Chondrocyte (in vitro differentiated cells): ENCODE measurements around the gene EFCAB13. TPM values are rescaled to one million over a fixed set of nuclear protein-coding genes. Genes with fewer than 3 reads are reported as not detected.

ENCODE experiments used
- DNase-seq: peaks from one replicate; pipeline ENCODE4 v3.0.0; 2021; ENCODE audit warnings: mixed read lengths, low spot score
- H3K27ac Mint-ChIP-seq: one replicate; pipeline ENCODE4 v1.8.0; 2021; ENCODE audit warnings: mild to moderate bottlenecking, moderate library complexity, mixed read lengths; ENCODE audit not compliant: unreplicated experiment
- H3K27me3 Mint-ChIP-seq: 2 replicates; pipeline ENCODE4 v1.8.0; 2021; ENCODE audit warnings: low read depth, mixed read lengths
- H3K36me3 Mint-ChIP-seq: 2 replicates; pipeline ENCODE4 v1.8.0; 2021; ENCODE audit warnings: low read depth, mixed read lengths
- H3K4me1 Mint-ChIP-seq: 2 replicates; pipeline ENCODE4 v1.8.0; 2021; ENCODE audit warnings: low read depth, mild to moderate bottlenecking, mixed read lengths
- H3K4me3 Mint-ChIP-seq: one replicate; pipeline ENCODE4 v1.8.0; 2021; ENCODE audit warnings: mild to moderate bottlenecking, moderate library complexity, mixed read lengths; ENCODE audit not compliant: unreplicated experiment
- H3K9me3 Mint-ChIP-seq: 2 replicates; pipeline ENCODE4 v1.8.0; 2021; ENCODE audit warnings: low read depth, mixed read lengths
- total RNA-seq: library from RNA; stranded (reverse); gene quantifications from 3 replicates; pipeline ENCODE4 v1.2.1, GENCODE V29; 2021
- TF ChIP-seq, protein P1 (sequence below): fragments of 200-600 bp; sonication (generic); IDR thresholded peaks from 2 replicates; pipeline ENCODE4 v1.5.0; 2021; ENCODE audit warnings: antibody characterized with exemption, mild to moderate bottlenecking, moderate library complexity

The EFCAB13 gene
- total RNA-seq, 1 donor from 2014 or later, result 3.2 TPM

DNA sequence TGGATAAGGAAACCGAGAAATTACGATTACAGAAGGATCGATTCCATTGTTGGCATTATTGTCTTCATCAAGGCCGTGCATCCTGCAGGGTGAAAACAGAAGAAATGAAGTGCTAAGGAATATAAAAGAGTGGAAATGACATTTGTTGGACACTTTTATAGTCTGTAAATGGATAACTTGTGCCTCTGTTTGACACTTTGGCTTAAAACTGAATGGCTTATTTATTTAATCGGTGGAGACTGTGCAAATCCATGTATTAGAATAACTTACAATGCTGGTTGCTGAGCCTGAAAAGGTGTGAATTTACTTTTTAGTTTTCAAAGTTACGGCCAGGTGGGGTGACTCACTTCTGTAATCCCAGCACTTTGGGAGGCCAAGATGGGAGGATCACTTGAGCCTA, 38.8 kb upstream of the EFCAB13 start:
- peaks cover 6% of the 10 kb centered on the region for H3K36me3 Mint-ChIP-seq
- TF ChIP-seq, protein P1, sequence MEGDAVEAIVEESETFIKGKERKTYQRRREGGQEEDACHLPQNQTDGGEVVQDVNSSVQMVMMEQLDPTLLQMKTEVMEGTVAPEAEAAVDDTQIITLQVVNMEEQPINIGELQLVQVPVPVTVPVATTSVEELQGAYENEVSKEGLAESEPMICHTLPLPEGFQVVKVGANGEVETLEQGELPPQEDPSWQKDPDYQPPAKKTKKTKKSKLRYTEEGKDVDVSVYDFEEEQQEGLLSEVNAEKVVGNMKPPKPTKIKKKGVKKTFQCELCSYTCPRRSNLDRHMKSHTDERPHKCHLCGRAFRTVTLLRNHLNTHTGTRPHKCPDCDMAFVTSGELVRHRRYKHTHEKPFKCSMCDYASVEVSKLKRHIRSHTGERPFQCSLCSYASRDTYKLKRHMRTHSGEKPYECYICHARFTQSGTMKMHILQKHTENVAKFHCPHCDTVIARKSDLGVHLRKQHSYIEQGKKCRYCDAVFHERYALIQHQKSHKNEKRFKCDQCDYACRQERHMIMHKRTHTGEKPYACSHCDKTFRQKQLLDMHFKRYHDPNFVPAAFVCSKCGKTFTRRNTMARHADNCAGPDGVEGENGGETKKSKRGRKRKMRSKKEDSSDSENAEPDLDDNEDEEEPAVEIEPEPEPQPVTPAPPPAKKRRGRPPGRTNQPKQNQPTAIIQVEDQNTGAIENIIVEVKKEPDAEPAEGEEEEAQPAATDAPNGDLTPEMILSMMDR, result no peak
- peaks cover 27% of the 10 kb centered on the region for H3K4me1 Mint-ChIP-seq
- no peak for DNase-seq
- H3K27ac Mint-ChIP-seq, result no peak overlapping the region
- H3K4me3 Mint-ChIP-seq, result no peak overlapping the region
- no peaks in the 10 kb centered on the region for H3K9me3 Mint-ChIP-seq
- no peaks in the 10 kb centered on the region for H3K27me3 Mint-ChIP-seq

DNA sequence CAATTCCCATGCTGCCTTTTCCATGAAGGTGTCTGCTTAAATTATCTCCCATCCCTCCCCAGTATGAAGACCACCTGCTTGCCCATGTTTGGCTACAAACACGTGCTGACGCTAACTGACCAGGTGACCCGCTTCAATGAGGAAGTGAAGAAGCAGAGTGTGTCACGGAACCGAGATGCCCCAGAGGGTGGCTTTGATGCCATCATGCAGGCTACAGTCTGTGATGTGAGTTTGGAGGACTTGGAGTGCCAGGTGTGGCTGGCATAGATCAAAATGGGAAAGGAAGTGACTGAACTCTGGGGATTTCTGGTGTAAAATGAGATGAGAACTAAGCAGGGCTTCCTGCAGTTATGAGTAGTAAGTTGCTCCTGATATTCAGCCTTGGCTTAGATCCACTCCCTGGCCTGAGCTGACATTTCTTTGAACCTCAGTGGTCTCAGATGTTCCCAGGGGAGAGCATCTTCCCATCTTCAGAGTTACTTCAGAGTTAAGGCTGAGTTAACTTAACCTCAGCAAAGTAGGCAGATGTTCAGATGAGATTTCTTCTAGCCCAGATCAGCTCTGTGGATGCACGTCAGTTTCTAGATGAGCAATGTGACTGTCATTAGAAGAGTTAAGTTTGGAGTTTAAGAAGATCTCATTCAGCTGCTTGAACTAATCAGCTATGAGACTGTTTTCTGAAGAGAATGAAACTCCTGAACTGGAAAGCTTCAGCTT, 37.4 kb upstream of the EFCAB13 start:
- Mint-ChIP-seq H3K4me3 (no peak overlapping the region), H3K27me3 (no peaks in the 10 kb centered on the region), H3K9me3 (no peaks in the 10 kb centered on the region), H3K27ac (no peak overlapping the region), H3K4me1 (peaks cover 20% of the 10 kb centered on the region), H3K36me3 (peaks cover 9% of the 10 kb centered on the region)
- TF ChIP-seq, protein P1, result no peak
- DNase-seq, result no peak

DNA sequence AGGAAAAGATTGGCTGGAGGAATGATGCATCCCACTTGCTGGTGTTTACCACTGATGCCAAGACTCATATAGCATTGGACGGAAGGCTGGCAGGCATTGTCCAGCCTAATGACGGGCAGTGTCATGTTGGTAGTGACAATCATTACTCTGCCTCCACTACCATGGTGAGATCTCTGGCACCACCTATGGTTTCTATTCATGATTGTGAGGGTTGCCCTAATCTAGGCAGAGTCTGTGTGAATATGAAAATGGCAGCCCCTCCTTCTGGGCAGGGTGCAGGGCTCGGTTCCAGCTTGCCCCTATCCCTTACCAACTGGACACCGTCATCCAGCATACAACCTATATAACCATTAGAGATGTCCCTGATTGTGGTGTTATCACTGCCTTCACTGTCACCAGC, 36.7 kb upstream of the EFCAB13 start:
- Mint-ChIP-seq H3K4me1 (peaks cover 20% of the 10 kb centered on the region), H3K27ac (no peak overlapping the region), H3K27me3 (no peaks in the 10 kb centered on the region), H3K36me3 (peaks cover 9% of the 10 kb centered on the region), H3K9me3 (no peaks in the 10 kb centered on the region), H3K4me3 (no peak overlapping the region)
- TF ChIP-seq, protein P1, result no peak
- DNase-seq, result no peak

- TF ChIP-seq, protein P1, result no peak
- no peaks in the 10 kb centered on the region for H3K9me3 Mint-ChIP-seq
- H3K27me3 Mint-ChIP-seq, result no peaks in the 10 kb centered on the region
- H3K4me3 Mint-ChIP-seq, result no peak overlapping the region
- no peak for DNase-seq
- H3K4me1 Mint-ChIP-seq, result peaks cover 20% of the 10 kb centered on the region
- H3K27ac Mint-ChIP-seq, result no peak overlapping the region
- peaks cover 9% of the 10 kb centered on the region for H3K36me3 Mint-ChIP-seq
Observed at GRCh38 chr17:47287639-47288038, 36.1 kb upstream of the EFCAB13 start.

DNA sequence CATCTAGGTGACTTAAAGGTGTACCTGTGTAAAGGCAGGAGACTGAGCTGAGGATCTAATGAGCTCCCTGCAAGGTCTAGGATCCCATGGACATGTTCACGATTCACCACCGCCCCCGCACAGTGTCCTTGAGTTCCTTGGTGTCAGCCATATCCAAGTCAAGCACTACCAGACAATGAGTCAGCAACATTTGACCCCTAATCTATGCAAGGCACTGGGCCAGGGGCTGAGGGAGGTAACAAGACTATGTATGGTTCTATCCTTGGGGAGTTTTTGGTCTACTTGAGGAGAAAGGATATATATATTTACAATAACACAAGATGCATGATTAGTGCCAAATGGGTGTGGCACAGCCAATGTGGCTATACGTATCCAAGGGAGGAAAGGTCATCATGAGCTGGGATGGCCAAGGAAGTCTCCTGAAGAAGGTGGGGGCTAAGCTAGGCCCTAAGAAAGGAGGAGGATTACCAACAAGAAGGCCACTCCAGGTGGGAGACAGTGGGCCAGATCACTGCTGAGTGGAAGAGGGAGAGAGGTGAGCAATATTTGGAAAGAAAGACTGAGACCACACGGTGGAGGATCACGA, 35.1 kb upstream of the EFCAB13 start:
- H3K36me3 Mint-ChIP-seq, result peaks cover 9% of the 10 kb centered on the region
- DNase-seq, result no peak
- H3K27ac Mint-ChIP-seq, result no peak overlapping the region
- no peak overlapping the region for H3K4me3 Mint-ChIP-seq
- no peaks in the 10 kb centered on the region for H3K27me3 Mint-ChIP-seq
- TF ChIP-seq, protein P1, result no peak
- peaks cover 24% of the 10 kb centered on the region for H3K4me1 Mint-ChIP-seq
- no peaks in the 10 kb centered on the region for H3K9me3 Mint-ChIP-seq
